ENCODE data around the gene FN1.
A peak's percentile ranks its signal among the peaks of the same experiment; 100 is the strongest.

The FN1 gene

GRCh38 chr2:215435870-215436704 is at the start of gene FN1:
Gene FN1, minus strand, starts transcription at chr2:215436068. Its CDS starts 266 bp downstream, at chr2:215435802.
- DNase-seq (ENCODE audit: low read depth): peak; percentile 99

- DNase-seq (ENCODE audit: low read depth): no peak
Observed at GRCh38 chr2:215485032-215485431, 49.2 kb upstream of the FN1 start.

- DNase-seq (ENCODE audit: low read depth): no peak
Observed at GRCh38 chr2:215484570-215484969, 48.7 kb upstream of the FN1 start.

GRCh38 chr2:215483431-215483830 is 47.6 kb upstream of the FN1 start:
- no peak for DNase-seq (ENCODE audit: low read depth)

GRCh38 chr2:215479536-215480240 is 43.8 kb upstream of the FN1 start:
- DNase-seq (ENCODE audit: low read depth): no peak

GRCh38 chr2:215479121-215479520 is 43.3 kb upstream of the FN1 start:
- no peak for DNase-seq (ENCODE audit: low read depth)

- DNase-seq (ENCODE audit: low read depth): peak; percentile 67
Observed at GRCh38 chr2:215476424-215476823, 40.6 kb upstream of the FN1 start.

GRCh38 chr2:215466097-215466909 is 30.4 kb upstream of the FN1 start:
- no peak for DNase-seq (ENCODE audit: low read depth)

- DNase-seq (ENCODE audit: low read depth): peak; percentile 70
Observed at GRCh38 chr2:215465256-215465655, 29.4 kb upstream of the FN1 start.

- peak; percentile 82 for DNase-seq (ENCODE audit: low read depth)
Observed at GRCh38 chr2:215461836-215462532, 26.1 kb upstream of the FN1 start.

GRCh38 chr2:215460682-215461382 is 25.0 kb upstream of the FN1 start:
- peak; percentile 98 for DNase-seq (ENCODE audit: low read depth)

- DNase-seq (ENCODE audit: low read depth): no peak
Observed at GRCh38 chr2:215455958-215456357, 20.1 kb upstream of the FN1 start.

GRCh38 chr2:215454519-215455246 is 18.8 kb upstream of the FN1 start:
- peak; percentile 54 for DNase-seq (ENCODE audit: low read depth)

- DNase-seq (ENCODE audit: low read depth): no peak
Observed at GRCh38 chr2:215452725-215453124, 16.9 kb upstream of the FN1 start.

GRCh38 chr2:215451012-215451756 is 15.3 kb upstream of the FN1 start:
- DNase-seq (ENCODE audit: low read depth): no peak

- no peak for DNase-seq (ENCODE audit: low read depth)
Observed at GRCh38 chr2:215450188-215451011, 14.5 kb upstream of the FN1 start.

GRCh38 chr2:215447673-215448081 is 11.8 kb upstream of the FN1 start:
- DNase-seq (ENCODE audit: low read depth): no peak

- DNase-seq (ENCODE audit: low read depth): no peak
Observed at GRCh38 chr2:215447056-215447455, 11.2 kb upstream of the FN1 start.

GRCh38 chr2:215442401-215442787 is 6.5 kb upstream of the FN1 start:
- DNase-seq (ENCODE audit: low read depth): no peak

Measured in iris pigment epithelial cell (primary cell).